Colonic mucosa (tissue), 4 donors: ENCODE results near the gene SPATA13. TPM values are rescaled to one million over a fixed set of nuclear protein-coding genes. Genes with fewer than 3 reads are reported as not detected.

Experiments used
- DNase-seq: peaks from one replicate; pipeline ENCODE4 v3.0.0-alpha.2; 2020
- H3K27ac ChIP-seq: fragments of 200-600 bp; one replicate; pipeline ENCODE4 v1.8.0; 2021
- H3K27me3 ChIP-seq: fragments of 200-600 bp; one replicate; pipeline ENCODE4 v1.8.0; 2021
- H3K36me3 ChIP-seq: fragments of 200-600 bp; one replicate; pipeline ENCODE4 v1.8.0; 2021
- H3K4me1 ChIP-seq: fragments of 200-600 bp; one replicate; pipeline ENCODE4 v1.8.0; 2021; ENCODE audit warnings: mild to moderate bottlenecking
- H3K4me3 ChIP-seq: fragments of 200-600 bp; one replicate; pipeline ENCODE4 v1.8.0; 2021
- H3K9ac ChIP-seq, 2 donors: one replicate each; pipeline ENCODE4 v1.7.0; 2013; ENCODE audit warnings: control low read depth in 2 of 2, low read depth in 2 of 2, low read length in 2 of 2
- H3K9me3 ChIP-seq: fragments of 200-600 bp; one replicate; pipeline ENCODE4 v1.8.0; 2021
- intact Hi-C: fragments of 100-400 bp; cut with DNase I; formaldehyde crosslinking; loops from one replicate; pipeline ENCODE4 v1.14.1; 2022
- total RNA-seq, 2 donors: library from RNA; stranded (reverse); fragmentation: NEBNext Ultra II Directional in 1 of 2; extraction: Animal tissue kit (Norgen Biotek cat#: 25700) in 1 of 2; gene quantifications; one replicate each; pipeline ENCODE4 v1.2.1, GENCODE V29; 2021
- TF ChIP-seq, protein P1 (sequence below): fragments of 200-600 bp; IDR thresholded peaks from one replicate; pipeline ENCODE4 v1.8.0; 2022; ENCODE audit warnings: antibody characterized with exemption, mild to moderate bottlenecking
- donor health status: healthy.
- donor health status: DM: no; HTN: no; CAD: no.
- donor health status: DM: no; HTN: no; CAD: no.

The SPATA13 gene
- total RNA-seq, 2 donors from 2014 or later = 41.5 to 43.8 TPM

DNA sequence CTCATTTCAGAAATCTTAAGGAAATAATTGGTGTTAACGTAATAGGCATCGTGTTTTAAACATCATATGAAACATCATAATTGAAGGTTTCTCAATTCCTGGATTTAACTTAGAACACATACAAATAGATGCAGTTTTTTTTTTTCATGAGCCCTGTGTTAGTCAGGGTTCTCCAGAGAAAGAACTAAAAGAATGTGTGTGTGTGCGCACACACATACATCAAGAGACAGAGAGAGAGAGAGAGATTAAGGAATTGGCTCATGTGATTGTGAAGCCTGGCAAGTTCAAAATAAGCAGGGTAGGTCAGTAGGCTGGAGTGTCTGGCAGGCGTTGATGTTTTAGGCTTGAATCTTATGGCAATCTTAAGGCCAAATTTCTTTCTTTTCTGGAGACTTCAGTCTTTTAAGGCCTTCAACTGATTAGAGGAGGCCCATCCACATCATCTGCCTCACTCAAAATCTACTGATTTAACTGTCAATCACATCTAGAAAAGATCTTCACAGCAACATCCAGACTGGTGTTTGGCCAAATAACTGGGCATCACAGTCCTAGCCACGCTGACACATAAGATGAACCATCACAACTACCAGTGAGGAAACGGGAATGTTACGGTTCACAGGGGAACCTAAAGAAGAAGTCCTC, 25.2 kb downstream of the SPATA13 start:
- Histone ChIP-seq H3K27me3 (no peaks in the 10 kb centered on the region), H3K9ac (no peak overlapping the region), H3K36me3 (no peaks in the 10 kb centered on the region), H3K4me3 (no peak overlapping the region), H3K9me3 (no peaks in the 10 kb centered on the region), H3K27ac (no peak overlapping the region), H3K4me1 (no peaks in the 10 kb centered on the region)
- TF ChIP-seq, protein P1, sequence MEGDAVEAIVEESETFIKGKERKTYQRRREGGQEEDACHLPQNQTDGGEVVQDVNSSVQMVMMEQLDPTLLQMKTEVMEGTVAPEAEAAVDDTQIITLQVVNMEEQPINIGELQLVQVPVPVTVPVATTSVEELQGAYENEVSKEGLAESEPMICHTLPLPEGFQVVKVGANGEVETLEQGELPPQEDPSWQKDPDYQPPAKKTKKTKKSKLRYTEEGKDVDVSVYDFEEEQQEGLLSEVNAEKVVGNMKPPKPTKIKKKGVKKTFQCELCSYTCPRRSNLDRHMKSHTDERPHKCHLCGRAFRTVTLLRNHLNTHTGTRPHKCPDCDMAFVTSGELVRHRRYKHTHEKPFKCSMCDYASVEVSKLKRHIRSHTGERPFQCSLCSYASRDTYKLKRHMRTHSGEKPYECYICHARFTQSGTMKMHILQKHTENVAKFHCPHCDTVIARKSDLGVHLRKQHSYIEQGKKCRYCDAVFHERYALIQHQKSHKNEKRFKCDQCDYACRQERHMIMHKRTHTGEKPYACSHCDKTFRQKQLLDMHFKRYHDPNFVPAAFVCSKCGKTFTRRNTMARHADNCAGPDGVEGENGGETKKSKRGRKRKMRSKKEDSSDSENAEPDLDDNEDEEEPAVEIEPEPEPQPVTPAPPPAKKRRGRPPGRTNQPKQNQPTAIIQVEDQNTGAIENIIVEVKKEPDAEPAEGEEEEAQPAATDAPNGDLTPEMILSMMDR = no peak
- no peak for DNase-seq
- intact Hi-C loops = no loop called here

DNA sequence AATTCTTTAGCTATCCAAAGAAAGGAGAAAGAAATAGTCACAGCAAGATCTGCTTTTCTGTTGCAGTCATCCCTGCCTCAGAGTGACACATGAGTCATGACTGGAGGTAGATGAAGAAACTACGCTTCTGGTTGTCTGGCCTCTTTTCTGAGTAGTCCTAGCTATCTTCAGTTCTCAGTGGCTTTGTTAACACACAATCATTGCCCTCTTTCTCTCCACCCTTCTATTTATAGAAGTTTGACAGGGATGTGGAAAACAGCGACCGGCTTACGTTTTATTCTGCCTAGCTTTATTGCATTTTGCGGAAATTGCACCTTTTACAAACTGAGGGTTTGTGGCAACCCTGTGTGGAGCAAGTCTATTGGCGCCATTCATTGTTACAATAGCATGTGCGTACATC, 26.7 kb downstream of the SPATA13 start:
- intact Hi-C loops = no loop called here
- Histone ChIP-seq H3K36me3 (no peaks in the 10 kb centered on the region), H3K9me3 (no peaks in the 10 kb centered on the region), H3K4me1 (no peaks in the 10 kb centered on the region), H3K4me3 (no peak overlapping the region), H3K27me3 (no peaks in the 10 kb centered on the region), H3K9ac (no peak overlapping the region), H3K27ac (no peak overlapping the region)
- TF ChIP-seq, protein P1 = no peak
- no peak for DNase-seq

DNA sequence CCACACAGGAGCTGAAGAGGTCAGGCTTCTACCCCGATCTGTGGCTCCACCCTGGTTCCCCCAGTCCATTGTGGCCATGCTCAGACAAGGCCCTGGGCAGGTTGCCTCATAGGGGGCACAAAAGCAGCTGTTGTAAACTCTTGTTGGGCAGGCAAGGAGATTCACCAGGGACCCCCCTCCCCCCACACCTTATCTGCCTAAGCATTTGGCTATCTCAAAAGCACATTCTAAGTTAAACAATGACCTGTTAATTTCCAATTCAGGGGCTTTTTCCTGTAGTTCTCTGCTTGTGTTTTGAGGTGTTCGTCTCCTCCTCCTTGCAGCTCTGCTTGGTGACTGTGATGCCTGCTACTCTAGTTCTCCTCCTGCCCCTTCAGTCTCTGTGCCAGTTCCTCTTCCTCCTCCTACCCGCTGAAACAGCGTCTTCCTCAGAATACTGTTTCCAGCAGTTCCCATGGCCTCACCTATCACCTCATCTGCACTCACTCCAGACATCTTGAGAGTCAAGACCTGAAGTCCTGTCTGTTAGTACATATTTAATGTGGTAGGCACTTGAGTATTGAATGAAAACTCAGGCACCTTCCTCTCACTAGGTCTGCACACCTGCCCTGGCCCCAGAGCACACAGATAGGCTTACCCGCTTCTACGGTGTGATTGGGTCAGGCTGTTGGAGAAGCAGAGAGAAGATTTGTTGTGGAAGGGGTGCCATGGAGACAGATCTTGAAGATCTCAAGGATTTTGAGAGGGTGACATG, 31.7 kb downstream of the SPATA13 start:
- DNase-seq = no peak
- H3K36me3 ChIP-seq = no peaks in the 10 kb centered on the region
- intact Hi-C loops = no loop called here
- no peaks in the 10 kb centered on the region for H3K9me3 ChIP-seq
- no peaks in the 10 kb centered on the region for H3K4me1 ChIP-seq
- H3K4me3 ChIP-seq = no peak overlapping the region
- no peaks in the 10 kb centered on the region for H3K27me3 ChIP-seq
- H3K9ac ChIP-seq = no peak overlapping the region
- TF ChIP-seq, protein P1 = no peak
- no peak overlapping the region for H3K27ac ChIP-seq

DNA sequence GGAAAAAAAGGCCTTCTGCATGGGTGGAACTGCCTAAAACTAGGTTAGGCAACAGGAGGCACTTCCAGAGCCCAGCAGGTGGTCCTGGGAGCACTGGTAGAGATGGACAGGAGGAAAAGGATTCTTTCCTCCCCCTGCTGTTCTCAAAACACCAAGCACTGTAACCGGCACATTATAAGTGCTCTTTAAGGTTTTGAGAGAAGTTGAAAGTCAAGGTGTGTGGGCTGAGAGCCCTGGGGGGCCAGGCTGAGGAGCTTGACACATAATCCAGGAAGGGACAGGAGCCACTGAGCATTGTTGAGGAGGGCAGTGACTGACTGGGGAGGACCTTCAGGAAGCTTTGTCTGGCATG, 32.3 kb downstream of the SPATA13 start:
- Histone ChIP-seq H3K9ac (no peak overlapping the region), H3K4me1 (no peaks in the 10 kb centered on the region), H3K4me3 (no peak overlapping the region), H3K27me3 (no peaks in the 10 kb centered on the region), H3K36me3 (no peaks in the 10 kb centered on the region), H3K27ac (no peak overlapping the region), H3K9me3 (no peaks in the 10 kb centered on the region)
- DNase-seq = no peak
- TF ChIP-seq, protein P1 = no peak
- intact Hi-C loops = no loop called here

DNA sequence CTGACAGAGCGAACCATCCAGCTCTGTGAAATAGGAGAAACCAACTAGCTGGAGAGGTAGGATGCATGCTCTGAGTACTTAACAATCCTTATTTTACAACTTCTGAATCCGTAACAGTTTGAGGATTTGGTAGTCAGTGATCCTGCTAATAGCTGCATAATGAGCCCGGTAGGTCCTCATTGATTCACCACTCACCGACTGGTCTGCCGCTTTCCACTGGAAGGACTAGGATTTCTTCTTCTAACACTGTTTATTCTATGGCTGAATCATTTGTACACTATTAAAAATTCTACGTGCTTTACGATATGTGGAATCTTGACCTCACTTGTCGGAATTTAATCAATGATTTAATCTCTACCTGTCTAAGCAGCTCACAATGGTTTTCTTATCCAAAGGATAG, 33.9 kb downstream of the SPATA13 start:
- no peak overlapping the region for H3K9ac ChIP-seq
- no peaks in the 10 kb centered on the region for H3K36me3 ChIP-seq
- TF ChIP-seq, protein P1 = no peak
- H3K4me3 ChIP-seq = no peak overlapping the region
- intact Hi-C loops = no loop called here
- H3K4me1 ChIP-seq = no peaks in the 10 kb centered on the region
- H3K27ac ChIP-seq = no peak overlapping the region
- no peaks in the 10 kb centered on the region for H3K27me3 ChIP-seq
- H3K9me3 ChIP-seq = no peaks in the 10 kb centered on the region
- DNase-seq = no peak
